Muscle of arm (tissue), 12 donors: Measurements from ENCODE around the gene INSL6. TPM values are rescaled to one million over a fixed set of nuclear protein-coding genes. Genes with fewer than 3 reads are reported as not detected.

Experiments used
- polyA plus RNA-seq, 12 donors: library from polyadenylated mRNA; unstranded; fragments of 120-200 nt; gene quantifications; one replicate each; pipeline ENCODE4 v1.2.1, GENCODE V29; 2013; ENCODE audit not compliant: insufficient read length in 12 of 12

Gene INSL6
- polyA plus RNA-seq, 12 donors = 0.21 to 0.90 (median 0.45) TPM; not detected in 2

Other genes starting within 250 kb of the INSL6 start
- gene JAK2, start 200.4 kb downstream of the INSL6 start, polyA plus RNA-seq = 10 to 100 TPM in 10 of 12 donors, 1 to 10 TPM in 1, not detected in 1; 7.0 to 17.8 (median 13.5) TPM
- gene INSL4, start 45.8 kb upstream of the INSL6 start, polyA plus RNA-seq = under 1 TPM in 1 of 12 donors, not detected in 11; 0.14 TPM
- gene RLN2, start 119.1 kb upstream of the INSL6 start, polyA plus RNA-seq = 1 to 10 TPM in 6 of 12 donors, under 1 TPM in 4, not detected in 2; 0.54 to 2.9 (median 1.3) TPM
- 1 to 10 TPM in 1 of 12 donors, under 1 TPM in 6, not detected in 5; 0.22 to 1.1 (median 0.29) TPM for gene RLN1, start 154.2 kb upstream of the INSL6 start, polyA plus RNA-seq